ENCODE measurements around the gene EPHB1.

DNA sequence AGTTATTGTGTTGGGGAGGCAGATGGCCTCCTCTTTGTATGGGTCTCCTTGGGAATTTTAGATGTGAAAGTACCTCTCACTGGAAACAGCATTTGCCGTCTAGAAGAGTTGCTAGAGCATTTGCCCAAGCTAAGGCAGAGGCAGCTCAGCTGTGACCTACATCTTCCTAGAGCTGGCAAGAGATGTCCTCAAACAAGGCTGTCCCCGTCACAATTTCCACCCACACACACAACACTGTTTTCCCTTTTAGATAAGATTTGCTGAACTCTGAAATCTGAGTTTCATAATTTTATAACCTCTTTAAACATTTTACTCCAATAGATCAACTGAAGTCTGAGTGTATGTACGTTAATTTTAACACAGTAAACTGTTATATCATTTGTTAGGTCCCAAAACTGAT, 352.6 kb downstream of the EPHB1 start:
- TF ChIP-seq EZH2 (IDR thresholded peaks at IDR 0.05; ENCODE audit: borderline replicate concordance, low read length) = no peak
- TF ChIP-seq, protein P1, sequence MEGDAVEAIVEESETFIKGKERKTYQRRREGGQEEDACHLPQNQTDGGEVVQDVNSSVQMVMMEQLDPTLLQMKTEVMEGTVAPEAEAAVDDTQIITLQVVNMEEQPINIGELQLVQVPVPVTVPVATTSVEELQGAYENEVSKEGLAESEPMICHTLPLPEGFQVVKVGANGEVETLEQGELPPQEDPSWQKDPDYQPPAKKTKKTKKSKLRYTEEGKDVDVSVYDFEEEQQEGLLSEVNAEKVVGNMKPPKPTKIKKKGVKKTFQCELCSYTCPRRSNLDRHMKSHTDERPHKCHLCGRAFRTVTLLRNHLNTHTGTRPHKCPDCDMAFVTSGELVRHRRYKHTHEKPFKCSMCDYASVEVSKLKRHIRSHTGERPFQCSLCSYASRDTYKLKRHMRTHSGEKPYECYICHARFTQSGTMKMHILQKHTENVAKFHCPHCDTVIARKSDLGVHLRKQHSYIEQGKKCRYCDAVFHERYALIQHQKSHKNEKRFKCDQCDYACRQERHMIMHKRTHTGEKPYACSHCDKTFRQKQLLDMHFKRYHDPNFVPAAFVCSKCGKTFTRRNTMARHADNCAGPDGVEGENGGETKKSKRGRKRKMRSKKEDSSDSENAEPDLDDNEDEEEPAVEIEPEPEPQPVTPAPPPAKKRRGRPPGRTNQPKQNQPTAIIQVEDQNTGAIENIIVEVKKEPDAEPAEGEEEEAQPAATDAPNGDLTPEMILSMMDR (IDR thresholded peaks at IDR 0.05; ENCODE audit: low read length) = no peak
